Tibial artery (tissue), 4 donors: ENCODE data around the gene SIGLEC15.

Experiments used
- DNase-seq, 2 donors: peaks; one replicate each; pipeline ENCODE4 v3.0.0-alpha.2; 2019
- H3K27ac ChIP-seq, 2 donors: fragments of 200-600 bp; sonication (generic) in 1 of 2; 1 replicate in 1 of 2; 2 replicates in 1 of 2; pipeline ENCODE4 v1.5.1; 2018 to 2019; ENCODE audit warnings: mild to moderate bottlenecking in 1 of 2
- H3K27me3 ChIP-seq, 2 donors: fragments of 200-600 bp; sonication (generic) in 1 of 2; one replicate each; pipeline versions ENCODE4 v1.5.1 to v1.6.0; 2016 to 2019
- H3K36me3 ChIP-seq, 3 donors: fragments of 200-600 bp; sonication (generic) in 2 of 3; one replicate each; pipeline ENCODE4 v1.5.1; 2016 to 2019; ENCODE audit warnings: mild to moderate bottlenecking in 2 of 3
- H3K4me1 ChIP-seq, 4 donors: fragments of 200-600 bp; sonication (generic) in 2 of 4; 1 replicate in 3 of 4; 2 replicates in 1 of 4; pipeline ENCODE4 v1.5.1; 2016 to 2019
- H3K4me3 ChIP-seq, 2 donors: fragments of 200-600 bp; sonication (generic) in 1 of 2; 1 replicate in 1 of 2; 2 replicates in 1 of 2; pipeline ENCODE4 v1.5.1; 2018 to 2019; ENCODE audit warnings: mild to moderate bottlenecking in 2 of 2
- H3K9me3 ChIP-seq, 3 donors: fragments of 200-600 bp; sonication (generic) in 1 of 3; one replicate each; pipeline ENCODE4 v1.5.1; 2016 to 2019
- CTCF ChIP-seq, 2 experiments: fragments of 200-600 bp in 1 of 2; fragments of 450-650 bp in 1 of 2; IDR thresholded peaks; one replicate each; pipeline ENCODE4 v1.5.1; 2017 to 2019; ENCODE audit warnings: antibody characterized with exemption in 2 of 2, mild to moderate bottlenecking in 1 of 2, moderate library complexity in 1 of 2
- intact Hi-C: fragments of 100-400 bp; cut with DNase I; formaldehyde crosslinking; loops from one replicate; pipeline ENCODE4 v1.15.0; 2023; ENCODE audit warnings: low total_unique reads

SIGLEC15 gene

GRCh38 chr18:45870419-45870818 is 44.9 kb downstream of the SIGLEC15 start:
- no peak for TF ChIP-seq CTCF (IDR thresholded peaks at IDR 0.05)
- H3K36me3 ChIP-seq = peaks cover 37 to 82% (median 71%) of the 10 kb centered on the region in 3 donors
- no peak overlapping the region for H3K4me3 ChIP-seq
- H3K4me1 ChIP-seq = no peaks in the 10 kb centered on the region
- no peaks in the 10 kb centered on the region for H3K9me3 ChIP-seq
- H3K27ac ChIP-seq = no peak overlapping the region
- no peak for DNase-seq
- no peaks in the 10 kb centered on the region for H3K27me3 ChIP-seq
- intact Hi-C loops = no loop called here

- Histone ChIP-seq H3K4me3 (no peak overlapping the region), H3K4me1 (no peaks in the 10 kb centered on the region), H3K27me3 (no peaks in the 10 kb centered on the region), H3K9me3 (no peaks in the 10 kb centered on the region), H3K27ac (no peak overlapping the region), H3K36me3 (peaks cover 32 to 80% (median 68%) of the 10 kb centered on the region in 3 donors)
- no peak for DNase-seq
- TF ChIP-seq CTCF (IDR thresholded peaks at IDR 0.05) = no peak
- intact Hi-C loops = no loop called here
These were observed 46.1 kb downstream of the SIGLEC15 start for GRCh38 chr18:45871431-45872084.

- Histone ChIP-seq H3K9me3 (no peaks in the 10 kb centered on the region), H3K4me1 (no peaks in the 10 kb centered on the region), H3K36me3 (peaks cover 36 to 84% (median 60%) of the 10 kb centered on the region in 3 donors), H3K27me3 (no peaks in the 10 kb centered on the region), H3K27ac (no peak overlapping the region), H3K4me3 (no peak overlapping the region)
- intact Hi-C loops = no loop called here
- no peak for DNase-seq
- no peak for TF ChIP-seq CTCF (IDR thresholded peaks at IDR 0.05)
These were observed 49.2 kb downstream of the SIGLEC15 start for GRCh38 chr18:45874491-45875184.

- intact Hi-C loops = no loop called here
- no peak for TF ChIP-seq CTCF (IDR thresholded peaks at IDR 0.05)
- peaks cover 28 to 74% (median 48%) of the 10 kb centered on the region in 3 donors for H3K36me3 ChIP-seq
- DNase-seq = no peak
- H3K9me3 ChIP-seq = no peaks in the 10 kb centered on the region
- no peaks in the 10 kb centered on the region for H3K4me1 ChIP-seq
- no peak overlapping the region for H3K27ac ChIP-seq
- no peaks in the 10 kb centered on the region for H3K27me3 ChIP-seq
- H3K4me3 ChIP-seq = no peak overlapping the region
These were observed 50.7 kb downstream of the SIGLEC15 start for GRCh38 chr18:45876161-45876560.

- Histone ChIP-seq H3K4me1 (no peaks in the 10 kb centered on the region), H3K36me3 (peaks cover 28 to 75% (median 44%) of the 10 kb centered on the region in 3 donors), H3K27ac (no peak overlapping the region), H3K27me3 (no peaks in the 10 kb centered on the region), H3K9me3 (no peaks in the 10 kb centered on the region), H3K4me3 (no peak overlapping the region)
- no peak for TF ChIP-seq CTCF (IDR thresholded peaks at IDR 0.05)
- DNase-seq = no peak
- intact Hi-C loops = no loop called here
These were observed 51.9 kb downstream of the SIGLEC15 start for GRCh38 chr18:45877403-45877802.
